PC-3 (cell line): ENCODE results near the gene CHRND. TPM values are rescaled to one million over a fixed set of nuclear protein-coding genes. Genes with fewer than 3 reads are reported as not detected.

ENCODE experiments used
- ATAC-seq: fragments of 200-7000 bp; cut with Tn5 transposase; 2 replicates; pipeline ENCODE4 v1.9.1; 2020; ENCODE audit warnings: mild to moderate bottlenecking, moderate library complexity
- BruUV-seq: library from RNA; stranded (reverse); fragments of 400-500 nt; replicated peaks from 2 replicates; lab custom pipeline; 2021; lab: Mats Ljungman, UMichigan
- CTCF ChIA-PET: fragments of 300-600 bp; sonication (Branson Sonifier 250); formaldehyde crosslinking; loops from one replicate; lab custom pipeline; 2022; ENCODE audit warnings: antibody characterized with exemption; lab: Charles Lee
- POLR2A ChIA-PET: fragments of 300-600 bp; sonication (Branson Sonifier 250); formaldehyde crosslinking; loops from one replicate; lab custom pipeline; 2022; ENCODE audit warnings: antibody characterized with exemption; ENCODE audit not compliant: unreplicated experiment; lab: Charles Lee
- DNase-seq: peaks from one replicate; pipeline ENCODE4 v3.0.0-alpha.2; 2015
- H2AFZ ChIP-seq: fragments of 300-600 bp; sonication (generic); 2 replicates; pipeline ENCODE4 v1.6.0; 2016; ENCODE audit warnings: antibody characterized with exemption, low read length
- H3F3A ChIP-seq: fragments of 300-600 bp; sonication (generic); one replicate; pipeline ENCODE4 v1.6.0; 2017; ENCODE audit warnings: antibody characterized with exemption, low read length, control low read depth, mild to moderate bottlenecking; ENCODE audit not compliant: unreplicated experiment
- H3K27ac ChIP-seq: fragments of 300-600 bp; sonication (generic); 2 replicates; pipeline ENCODE4 v1.5.1; 2016; ENCODE audit warnings: mild to moderate bottlenecking, low read length
- H3K27me3 ChIP-seq: fragments of 300-600 bp; sonication (generic); 2 replicates; pipeline ENCODE4 v1.6.1; 2016; ENCODE audit warnings: low read length, mixed read lengths
- H3K36me3 ChIP-seq: fragments of 300-600 bp; sonication (generic); 2 replicates; pipeline ENCODE4 v1.6.1; 2016; ENCODE audit warnings: low read depth, mixed run types, low read length, mixed read lengths
- H3K4me1 ChIP-seq: fragments of 300-600 bp; sonication (generic); 2 replicates; pipeline ENCODE4 v1.5.1; 2016; ENCODE audit warnings: low read length; ENCODE audit not compliant: insufficient read depth
- H3K4me2 ChIP-seq: fragments of 300-600 bp; sonication (generic); 2 replicates; pipeline ENCODE4 v1.6.0; 2016; ENCODE audit warnings: low read length
- H3K4me3 ChIP-seq: fragments of 300-600 bp; sonication (generic); 2 replicates; pipeline ENCODE4 v1.5.1; 2016; ENCODE audit warnings: mild to moderate bottlenecking, low read length, mixed read lengths
- H3K79me2 ChIP-seq: fragments of 300-600 bp; sonication (generic); 2 replicates; pipeline ENCODE4 v1.6.1; 2017; ENCODE audit warnings: low read length, mixed read lengths
- H3K9ac ChIP-seq: fragments of 300-600 bp; sonication (generic); 2 replicates; pipeline ENCODE4 v1.6.0; 2016; ENCODE audit warnings: mild to moderate bottlenecking, low read length
- H3K9me2 ChIP-seq: fragments of 300-600 bp; sonication (generic); replicated peaks from 2 replicates; pipeline ENCODE4 v1.6.1; 2016; ENCODE audit warnings: mixed run types, low read length, mixed read lengths
- H3K9me3 ChIP-seq: fragments of 300-600 bp; sonication (generic); 2 replicates; pipeline ENCODE4 v1.6.1; 2016; ENCODE audit warnings: low read length, mixed read lengths
- H4K20me1 ChIP-seq: fragments of 300-600 bp; sonication (generic); 2 replicates; pipeline ENCODE4 v1.6.1; 2016; ENCODE audit warnings: low read length, mixed read lengths
- EZH2 ChIP-seq: fragments of 300-600 bp; sonication (generic); IDR thresholded peaks from one replicate; pipeline ENCODE4 v1.6.1; 2017; ENCODE audit warnings: antibody characterized with exemption, mild to moderate bottlenecking, low read length; ENCODE audit not compliant: unreplicated experiment
- EZH2phosphoT487 ChIP-seq: fragments of 300-600 bp; sonication (generic); IDR thresholded peaks from 2 replicates; pipeline ENCODE4 v1.6.1; 2018; ENCODE audit warnings: mild to moderate bottlenecking, antibody characterized with exemption, low read length, borderline replicate concordance
- intact Hi-C: fragments of 100-400 bp; cut with micrococcal nuclease; formaldehyde crosslinking; loops from 2 replicates; pipeline ENCODE4 v1.9.0; 2023
- total RNA-seq: library from RNA; depleted of rRNA; stranded (reverse); fragments of >200 nt; gene quantifications from 2 replicates; pipeline ENCODE4 v1.2.3, GENCODE V29; 2014
- TF ChIP-seq, protein P1 (sequence below): fragments of 300-600 bp; sonication (generic); conservative IDR thresholded peaks from 2 replicates; pipeline ENCODE4 v1.5.1; 2017; ENCODE audit warnings: antibody characterized with exemption, low read depth, mild to moderate bottlenecking, low read length

CHRND gene
- total RNA-seq, 1 experiment from 2014 or later, result not detected

DNA sequence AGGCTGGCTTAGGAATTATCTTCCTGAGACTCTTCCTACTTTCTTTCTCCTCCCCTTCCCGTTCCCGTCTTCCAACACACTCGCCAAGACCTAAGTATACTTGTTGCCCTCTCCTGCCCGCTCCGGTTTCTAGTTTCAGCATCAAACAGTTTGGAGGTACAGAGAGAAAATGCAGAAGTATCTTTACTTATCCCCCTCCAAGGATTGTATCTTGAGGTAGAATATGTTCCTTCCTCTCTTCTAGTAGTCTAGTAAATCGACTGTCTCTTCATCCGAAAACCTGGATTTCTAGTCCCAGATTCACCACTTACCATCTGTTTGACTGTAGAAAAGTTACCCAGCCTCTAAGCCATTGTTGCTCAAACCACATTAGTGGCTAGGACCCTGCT, 25.3 kb downstream of the CHRND start:
- Histone ChIP-seq H3K4me3 (peak overlapping the region; percentile 89), H3K36me3 (peaks cover 12% of the 10 kb centered on the region), H3K9ac (peak overlapping the region; percentile 97), H3K4me2 (peak overlapping the region; percentile 100), H3K9me3 (no peaks in the 10 kb centered on the region), H3F3A (no peaks in the 10 kb centered on the region), H3K27ac (peak overlapping the region; percentile 90), H2AFZ (peak overlapping the region; percentile 84), H3K79me2 (peaks cover 87% of the 10 kb centered on the region), H3K4me1 (peaks cover 7% of the 10 kb centered on the region), H3K27me3 (no peaks in the 10 kb centered on the region), H4K20me1 (peaks cover 18% of the 10 kb centered on the region; the same call in 1 of the 2 replicates), H3K9me2 (no peaks in the 10 kb centered on the region)
- intact Hi-C loops, result loop anchor here (2.0 kb wide), 1 partner anchor 38 kb away; no protein-coding TSS in a partner anchor
- DNase-seq (no peak), ATAC-seq (peak; percentile 21)
- POLR2A ChIA-PET, result interaction anchor here (1.4 kb wide), 1 partner anchor 17 kb away, joined by 7 read pairs; no protein-coding TSS in a partner anchor
- TF ChIP-seq EZH2 (no peak), EZH2phosphoT487 (no peak)
- TF ChIP-seq, protein P1, sequence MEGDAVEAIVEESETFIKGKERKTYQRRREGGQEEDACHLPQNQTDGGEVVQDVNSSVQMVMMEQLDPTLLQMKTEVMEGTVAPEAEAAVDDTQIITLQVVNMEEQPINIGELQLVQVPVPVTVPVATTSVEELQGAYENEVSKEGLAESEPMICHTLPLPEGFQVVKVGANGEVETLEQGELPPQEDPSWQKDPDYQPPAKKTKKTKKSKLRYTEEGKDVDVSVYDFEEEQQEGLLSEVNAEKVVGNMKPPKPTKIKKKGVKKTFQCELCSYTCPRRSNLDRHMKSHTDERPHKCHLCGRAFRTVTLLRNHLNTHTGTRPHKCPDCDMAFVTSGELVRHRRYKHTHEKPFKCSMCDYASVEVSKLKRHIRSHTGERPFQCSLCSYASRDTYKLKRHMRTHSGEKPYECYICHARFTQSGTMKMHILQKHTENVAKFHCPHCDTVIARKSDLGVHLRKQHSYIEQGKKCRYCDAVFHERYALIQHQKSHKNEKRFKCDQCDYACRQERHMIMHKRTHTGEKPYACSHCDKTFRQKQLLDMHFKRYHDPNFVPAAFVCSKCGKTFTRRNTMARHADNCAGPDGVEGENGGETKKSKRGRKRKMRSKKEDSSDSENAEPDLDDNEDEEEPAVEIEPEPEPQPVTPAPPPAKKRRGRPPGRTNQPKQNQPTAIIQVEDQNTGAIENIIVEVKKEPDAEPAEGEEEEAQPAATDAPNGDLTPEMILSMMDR, result no peak
- TSS peak; percentile 54 for BruUV-seq
- CTCF ChIA-PET, result interaction anchor here (0.6 kb wide), 1 partner anchor 174 kb away, joined by 3 read pairs; no protein-coding TSS in a partner anchor

DNA sequence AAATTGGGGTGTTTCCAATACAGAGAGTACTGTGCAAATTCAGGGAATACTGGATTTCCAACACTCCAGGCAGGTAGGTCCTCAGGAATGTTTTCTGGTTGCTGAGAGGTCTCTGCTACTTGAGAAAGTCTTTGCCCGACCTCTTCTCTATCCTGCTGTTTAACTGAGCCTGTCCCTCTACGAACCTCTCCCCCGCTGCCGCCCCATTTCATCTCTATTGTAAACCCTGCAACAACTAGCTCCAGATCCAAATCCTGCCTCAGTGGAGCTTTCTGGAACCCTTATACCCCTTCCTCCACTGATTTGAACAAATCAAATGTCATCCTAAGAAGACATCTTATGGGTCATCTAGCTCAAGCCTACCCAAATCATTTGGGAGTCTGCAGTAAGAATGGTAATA, 25.8 kb downstream of the CHRND start:
- ChIA-PET CTCF (no interaction called here), POLR2A (no interaction called here)
- Histone ChIP-seq H3K9me3 (no peaks in the 10 kb centered on the region), H3K27ac (no peak overlapping the region), H3K4me1 (peaks cover 7% of the 10 kb centered on the region), H4K20me1 (peaks cover 18% of the 10 kb centered on the region; the same call in 1 of the 2 replicates), H3K4me2 (peak overlapping the region; percentile 100), H2AFZ (no peak overlapping the region), H3F3A (no peaks in the 10 kb centered on the region), H3K9ac (peak overlapping the region; percentile 97), H3K79me2 (peaks cover 89% of the 10 kb centered on the region), H3K27me3 (no peaks in the 10 kb centered on the region), H3K4me3 (peak overlapping the region; percentile 89), H3K36me3 (peaks cover 12% of the 10 kb centered on the region), H3K9me2 (no peaks in the 10 kb centered on the region)
- no peak for DNase-seq
- intact Hi-C loops, result loop anchor here (2.0 kb wide), 1 partner anchor 37 kb away; no protein-coding TSS in a partner anchor
- TF ChIP-seq, protein P1, result no peak
- BruUV-seq, result no TSS peak
- no peak for ATAC-seq

DNA sequence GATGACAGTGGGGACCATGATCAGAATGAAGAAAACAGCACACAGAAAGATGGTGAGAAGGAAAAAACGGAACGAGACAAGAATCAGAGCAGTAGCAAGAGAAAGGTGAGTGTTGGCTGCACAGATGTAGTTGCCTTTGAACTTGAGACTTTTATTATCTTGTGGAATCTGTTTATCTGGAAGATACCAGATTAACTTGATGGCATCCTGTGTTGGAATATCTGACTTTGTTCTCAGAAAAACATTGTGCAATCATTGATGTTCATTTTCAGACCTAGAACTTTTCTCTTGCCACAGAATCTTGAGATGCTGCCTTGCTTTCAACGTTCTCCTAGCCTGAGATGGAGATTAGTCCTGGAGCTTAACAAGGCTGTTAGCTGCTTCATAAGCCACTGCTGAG, 30.5 kb downstream of the CHRND start:
- no peaks in the 10 kb centered on the region for H3F3A ChIP-seq
- intact Hi-C loops, result no loop called here

More for the DNA sequence above, 30.5 kb downstream of the CHRND start:
- no peaks in the 10 kb centered on the region for H3K9me2 ChIP-seq
- peaks cover 17% of the 10 kb centered on the region; the same call in 1 of the 2 replicates for H4K20me1 ChIP-seq
- DNase-seq (no peak), ATAC-seq (no peak)
- ChIA-PET CTCF (no interaction called here), POLR2A (no interaction called here)
- TF ChIP-seq EZH2 (no peak), EZH2phosphoT487 (no peak)
- TF ChIP-seq, protein P1, result no peak
- BruUV-seq, result no TSS peak
- peaks cover 29% of the 10 kb centered on the region for H3K36me3 ChIP-seq
- H3K4me3 ChIP-seq, result no peak overlapping the region
- H3K4me2 ChIP-seq, result no peak overlapping the region
- H3K27me3 ChIP-seq, result no peaks in the 10 kb centered on the region
- no peak overlapping the region for H3K9ac ChIP-seq
- no peaks in the 10 kb centered on the region for H3K9me3 ChIP-seq
- no peak overlapping the region for H3K27ac ChIP-seq
- H2AFZ ChIP-seq, result no peak overlapping the region
- H3K79me2 ChIP-seq, result peaks cover 48% of the 10 kb centered on the region
- peaks cover 6% of the 10 kb centered on the region for H3K4me1 ChIP-seq
